GM12892 (cell line): ENCODE measurements around the gene DCLK1.

Experiments
- POLR2A ChIP-seq: IDR thresholded peaks from 2 replicates; pipeline ENCODE4 v1.6.1; 2011; ENCODE audit warnings: low read depth, low read length, control low read depth
- POLR2AphosphoS5 ChIP-seq: IDR thresholded peaks from 2 replicates; pipeline ENCODE4 v1.6.1; 2011; ENCODE audit warnings: low read depth, low read length, control low read depth

DNA sequence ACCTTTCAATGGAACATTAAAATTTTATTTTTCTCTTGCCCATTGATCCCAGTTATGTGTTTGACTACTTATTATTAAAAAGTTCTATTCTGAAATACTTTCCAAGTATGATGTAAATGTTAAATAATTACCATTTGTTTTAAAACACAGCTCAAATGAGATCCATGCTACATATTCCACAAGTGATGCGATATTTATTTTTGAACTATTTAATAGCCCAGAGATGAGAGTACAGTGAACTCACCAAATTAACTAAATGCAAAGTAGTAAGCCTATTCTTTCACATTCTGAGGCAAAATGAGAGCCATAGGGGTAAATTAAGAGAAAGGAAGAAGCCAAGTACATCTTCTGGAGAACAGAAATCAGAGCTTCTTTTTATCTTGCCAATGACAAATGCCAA, 1.2 kb upstream of the DCLK1 start:
- TF ChIP-seq POLR2A (no peak), POLR2AphosphoS5 (no peak)
